Panc1 (cell line): ENCODE data around the gene FBLN2. TPM values are rescaled to one million over a fixed set of nuclear protein-coding genes. Genes with fewer than 3 reads are reported as not detected.

Source experiments
- ATAC-seq: fragments of 200-7000 bp; cut with Tn5 transposase; 2 replicates; pipeline ENCODE4 v1.9.1; 2020; ENCODE audit warnings: mild to moderate bottlenecking, moderate library complexity
- BruUV-seq: library from RNA; stranded (reverse); fragments of 400-500 nt; replicated peaks from 2 replicates; lab custom pipeline; 2021; lab: Mats Ljungman, UMichigan
- CTCF ChIA-PET: fragments of 300-600 bp; sonication (Branson Sonifier 250); formaldehyde crosslinking; loops from one replicate; lab custom pipeline; 2022; ENCODE audit warnings: antibody characterized with exemption; lab: Charles Lee
- POLR2A ChIA-PET: fragments of 300-600 bp; sonication (Branson Sonifier 250); formaldehyde crosslinking; loops from one replicate; lab custom pipeline; 2022; ENCODE audit warnings: antibody characterized with exemption; lab: Charles Lee
- DNase-seq: peaks from one replicate; pipeline ENCODE4 v3.0.0-alpha.2; 2010; ENCODE audit warnings: low read depth, low spot score
- H3K27ac ChIP-seq: 2 replicates; pipeline ENCODE4 v1.5.1; 2011; ENCODE audit warnings: mild to moderate bottlenecking, low read length, inconsistent platforms
- H3K27me3 ChIP-seq: fragments of 200-500 bp; sonication (Bioruptor generic); 2 replicates; pipeline ENCODE4 v1.6.0; 2014; ENCODE audit warnings: low read length, inconsistent platforms; ENCODE audit not compliant: control insufficient read depth, insufficient read depth
- H3K36me3 ChIP-seq: fragments of 200-500 bp; sonication (Bioruptor generic); 2 replicates; pipeline ENCODE4 v1.5.1; 2014; ENCODE audit warnings: inconsistent platforms, mild to moderate bottlenecking, low read length, moderate library complexity; ENCODE audit not compliant: control insufficient read depth, insufficient read depth
- H3K4me1 ChIP-seq: 2 replicates; pipeline ENCODE4 v1.5.1; 2011; ENCODE audit warnings: inconsistent platforms, mild to moderate bottlenecking, low read length, moderate library complexity; ENCODE audit not compliant: control insufficient read depth, insufficient read depth
- H3K4me3 ChIP-seq, 2 experiments: 2 replicates each; pipeline ENCODE4 v1.5.1; 2011 to 2012; ENCODE audit warnings: low read depth in 2 of 2, low read length in 2 of 2, mild to moderate bottlenecking in 2 of 2, inconsistent platforms in 1 of 2, moderate library complexity in 1 of 2
- H3K9me3 ChIP-seq: fragments of 200-500 bp; sonication (Bioruptor generic); 2 replicates; pipeline ENCODE4 v1.5.1; 2014; ENCODE audit warnings: low read depth, mild to moderate bottlenecking, inconsistent platforms, low read length, moderate library complexity; ENCODE audit not compliant: control insufficient read depth, insufficient read depth
- CTCF ChIP-seq: fragments of 450-650 bp; IDR thresholded peaks from 2 replicates; pipeline ENCODE4 v1.5.1; 2017; ENCODE audit warnings: mild to moderate bottlenecking
- POLR2AphosphoS5 ChIP-seq: IDR thresholded peaks from 2 replicates; pipeline ENCODE4 v1.6.1; 2012; ENCODE audit warnings: mild to moderate bottlenecking, low read depth, low read length, moderate library complexity
- REST ChIP-seq, 2 experiments: IDR thresholded peaks; 2 replicates each; pipeline ENCODE4 v1.6.1; 2011 to 2012; ENCODE audit warnings: low read depth in 2 of 2, control low read depth in 1 of 2, low read length in 1 of 2, mild to moderate bottlenecking in 1 of 2, moderate library complexity in 1 of 2; ENCODE audit not compliant: insufficient read depth in 1 of 2
- SIN3A ChIP-seq: IDR thresholded peaks from 2 replicates; pipeline ENCODE4 v1.6.1; 2012; ENCODE audit warnings: low read depth, mild to moderate bottlenecking, low read length, moderate library complexity, borderline replicate concordance; ENCODE audit not compliant: insufficient read depth
- TCF7L2 ChIP-seq: IDR thresholded peaks from 2 replicates; pipeline ENCODE4 v1.6.1; 2011; ENCODE audit warnings: mild to moderate bottlenecking, low read depth, low read length, inconsistent platforms
- in situ Hi-C: cut with HindIII; loops from 2 replicates; pipeline ENCODE4 v1.10.0; 2016; ENCODE audit warnings: low sequenced_read_pairs, low pct_unique_long_range_greater_than_20kb
- intact Hi-C: fragments of 100-400 bp; cut with micrococcal nuclease; formaldehyde crosslinking; loops from one replicate; pipeline ENCODE4 v1.10.0; 2022; ENCODE audit not compliant: unreplicated experiment
- total RNA-seq: library from RNA; stranded (reverse); gene quantifications from one replicate; pipeline ENCODE4 v1.2.1, GENCODE V29; 2021; ENCODE audit not compliant: unreplicated experiment

Gene FBLN2
- total RNA-seq, 1 experiment from 2014 or later = 0.44 TPM

GRCh38 chr3:13637953-13638352 is 89.0 kb downstream of the FBLN2 start:
- Histone ChIP-seq H3K9me3 (no peaks in the 10 kb centered on the region), H3K4me1 (no peaks in the 10 kb centered on the region), H3K27me3 (no peaks in the 10 kb centered on the region), H3K4me3 (no peak overlapping the region), H3K36me3 (no peaks in the 10 kb centered on the region), H3K27ac (no peak overlapping the region)
- no peak for DNase-seq
- intact Hi-C loops (no loop called here), in situ Hi-C loops (no loop called here)
- CTCF ChIA-PET = no interaction called here
- TF ChIP-seq TCF7L2 = no peak
- no peak for TF ChIP-seq POLR2AphosphoS5
- no peak for TF ChIP-seq REST (IDR thresholded peaks at IDR 0.05; ENCODE audit: insufficient read depth in 1 of 2, low read depth in 2 of 2, low read length in 1 of 2)
- TF ChIP-seq CTCF = no peak
- TF ChIP-seq SIN3A = no peak
- no TSS peak for BruUV-seq
- POLR2A ChIA-PET = interaction anchor here (0.6 kb wide), 1 partner anchor 122 kb away, joined by 4 read pairs; no protein-coding TSS in a partner anchor
- no peak for ATAC-seq

GRCh38 chr3:13638927-13639326 is 90.0 kb downstream of the FBLN2 start:
- in situ Hi-C loops = no loop called here
- no TSS peak for BruUV-seq
- Histone ChIP-seq H3K36me3 (no peaks in the 10 kb centered on the region), H3K4me1 (no peaks in the 10 kb centered on the region), H3K27ac (no peak overlapping the region), H3K9me3 (no peaks in the 10 kb centered on the region), H3K4me3 (no peak overlapping the region), H3K27me3 (no peaks in the 10 kb centered on the region)
- intact Hi-C loops = no loop called here
- ATAC-seq = no peak
- CTCF ChIA-PET = no interaction called here
- no peak for TF ChIP-seq POLR2AphosphoS5
- TF ChIP-seq REST (IDR thresholded peaks at IDR 0.05; ENCODE audit: insufficient read depth in 1 of 2, low read depth in 2 of 2, low read length in 1 of 2) = no peak
- no peak for TF ChIP-seq SIN3A
- no peak for TF ChIP-seq TCF7L2
- TF ChIP-seq CTCF = no peak
- POLR2A ChIA-PET = no interaction called here
- no peak for DNase-seq
